H9 (cell line): ENCODE data around the gene DAPK2. TPM values are rescaled to one million over a fixed set of nuclear protein-coding genes. Genes with fewer than 3 reads are reported as not detected.

Experiments
- DNase-seq: peaks from one replicate; pipeline ENCODE4 v3.0.0-alpha.2; 2017
- H2AFZ ChIP-seq: one replicate; pipeline ENCODE4 v1.6.1; 2013; ENCODE audit warnings: mild to moderate bottlenecking, low read length, control low read depth, moderate library complexity
- H2AK5ac ChIP-seq: 2 replicates; pipeline ENCODE4 v1.6.1; 2013; ENCODE audit warnings: low read length, control low read depth, mixed read lengths; ENCODE audit not compliant: insufficient read length
- H2BK120ac ChIP-seq: one replicate; pipeline ENCODE4 v1.6.1; 2013; ENCODE audit warnings: low read depth, mild to moderate bottlenecking, low read length, control low read depth, inconsistent platforms; ENCODE audit not compliant: poor library complexity, severe bottlenecking
- H2BK12ac ChIP-seq: 2 replicates; pipeline ENCODE4 v1.6.1; 2013; ENCODE audit warnings: low read length, control low read depth, mixed read lengths, low read depth; ENCODE audit not compliant: insufficient read length
- H2BK15ac ChIP-seq: 2 replicates; pipeline ENCODE4 v1.6.1; 2013; ENCODE audit warnings: low read depth, low read length, control low read depth
- H2BK20ac ChIP-seq: one replicate; pipeline ENCODE4 v1.6.1; 2013; ENCODE audit warnings: low read depth, mild to moderate bottlenecking, low read length, control low read depth, inconsistent platforms; ENCODE audit not compliant: poor library complexity, severe bottlenecking
- H2BK5ac ChIP-seq: 2 replicates; pipeline ENCODE4 v1.6.1; 2013; ENCODE audit warnings: low read length, control low read depth, mixed read lengths; ENCODE audit not compliant: insufficient read length
- H3K14ac ChIP-seq: 2 replicates; pipeline ENCODE4 v1.6.1; 2013; ENCODE audit warnings: low read length, control low read depth; ENCODE audit not compliant: insufficient read depth
- H3K18ac ChIP-seq: 2 replicates; pipeline ENCODE4 v1.6.1; 2013; ENCODE audit warnings: low read depth, mild to moderate bottlenecking, mixed read lengths, low read length, control low read depth; ENCODE audit not compliant: insufficient read length
- H3K23ac ChIP-seq: 2 replicates; pipeline ENCODE4 v1.6.1; 2013; ENCODE audit warnings: low read length, control low read depth, mixed read lengths, low read depth; ENCODE audit not compliant: insufficient read length
- H3K23me2 ChIP-seq: 2 replicates; pipeline ENCODE4 v1.6.1; 2013; ENCODE audit warnings: low read depth, mild to moderate bottlenecking, mixed read lengths, low read length, control low read depth; ENCODE audit not compliant: insufficient read length, poor library complexity, severe bottlenecking
- H3K27ac ChIP-seq: 2 replicates; pipeline ENCODE4 v1.5.1; 2013; ENCODE audit warnings: low read length, control low read depth, mixed read lengths, low read depth; ENCODE audit not compliant: insufficient read length
- H3K27me3 ChIP-seq: 2 replicates; pipeline ENCODE4 v1.6.1; 2013; ENCODE audit warnings: low read length, control low read depth, inconsistent platforms; ENCODE audit not compliant: insufficient read depth
- H3K4ac ChIP-seq: 2 replicates; pipeline ENCODE4 v1.6.1; 2013; ENCODE audit warnings: low read depth, mild to moderate bottlenecking, control low read depth, inconsistent platforms, low read length, moderate library complexity
- H3K4me1 ChIP-seq: 2 replicates; pipeline ENCODE4 v1.6.1; 2013; ENCODE audit warnings: low read length, control low read depth, inconsistent platforms; ENCODE audit not compliant: insufficient read depth
- H3K4me2 ChIP-seq: 2 replicates; pipeline ENCODE4 v1.6.1; 2013; ENCODE audit warnings: low read length, control low read depth, mixed read lengths; ENCODE audit not compliant: insufficient read length, insufficient read depth
- H3K56ac ChIP-seq: 2 replicates; pipeline ENCODE4 v1.6.1; 2013; ENCODE audit warnings: low read depth, mild to moderate bottlenecking, mixed read lengths, low read length, control low read depth; ENCODE audit not compliant: insufficient read length
- H3K79me1 ChIP-seq: 2 replicates; pipeline ENCODE4 v1.6.1; 2013; ENCODE audit warnings: low read depth, mild to moderate bottlenecking, moderate library complexity, low read length, control low read depth, inconsistent platforms; ENCODE audit not compliant: insufficient read depth, poor library complexity, severe bottlenecking
- H3K79me2 ChIP-seq: 2 replicates; pipeline ENCODE4 v1.6.1; 2013; ENCODE audit warnings: low read length, control low read depth, inconsistent platforms; ENCODE audit not compliant: insufficient read depth
- H3K9ac ChIP-seq: 2 replicates; pipeline ENCODE4 v1.6.1; 2013; ENCODE audit warnings: low read length, control low read depth, mixed read lengths; ENCODE audit not compliant: insufficient read length; ENCODE audit errors: extremely low read depth
- H3K9me3 ChIP-seq: one replicate; pipeline ENCODE4 v1.6.1; 2013; ENCODE audit warnings: low read depth, low read length, inconsistent platforms; ENCODE audit not compliant: control insufficient read depth
- H3T11ph ChIP-seq: one replicate; pipeline ENCODE4 v1.6.1; 2013; ENCODE audit warnings: mild to moderate bottlenecking, low read length, control low read depth, inconsistent platforms
- H4K20me1 ChIP-seq: one replicate; pipeline ENCODE4 v1.6.1; 2013; ENCODE audit not compliant: control insufficient read depth, insufficient read length, insufficient read depth
- H4K5ac ChIP-seq: 2 replicates; pipeline ENCODE4 v1.6.1; 2013; ENCODE audit warnings: low read depth, mild to moderate bottlenecking, mixed read lengths, low read length, control low read depth; ENCODE audit not compliant: insufficient read length
- H4K8ac ChIP-seq: replicated peaks from 2 replicates; pipeline ENCODE4 v1.6.1; 2013; ENCODE audit warnings: low read length, control low read depth, mixed read lengths, low read depth; ENCODE audit not compliant: insufficient read length
- H4K91ac ChIP-seq: 2 replicates; pipeline ENCODE4 v1.6.1; 2013; ENCODE audit warnings: low read depth, mild to moderate bottlenecking, moderate library complexity, mixed read lengths, low read length, control low read depth; ENCODE audit not compliant: insufficient read length
- H3K27ac Mint-ChIP-seq, 3 experiments: 2 replicates in 2 of 3; 3 replicates in 1 of 3; pipeline ENCODE4 v1.8.0; 2020 to 2021; ENCODE audit warnings: mixed read lengths in 3 of 3, mild to moderate bottlenecking in 1 of 3, moderate library complexity in 1 of 3
- H3K27me3 Mint-ChIP-seq: 2 replicates; pipeline ENCODE4 v1.8.0; 2021; ENCODE audit warnings: low read depth, mild to moderate bottlenecking, moderate library complexity, mixed read lengths
- H3K36me3 Mint-ChIP-seq, 3 experiments: 2 replicates in 2 of 3; 3 replicates in 1 of 3; pipeline ENCODE4 v1.8.0; 2020 to 2021; ENCODE audit warnings: low read depth in 3 of 3, mixed read lengths in 3 of 3; ENCODE audit not compliant: insufficient read depth in 1 of 3
- H3K4me1 Mint-ChIP-seq, 2 experiments: 2 replicates each; pipeline ENCODE4 v1.8.0; 2020; ENCODE audit warnings: mixed read lengths in 2 of 2
- H3K4me3 Mint-ChIP-seq, 2 experiments: 2 replicates in 1 of 2; 3 replicates in 1 of 2; pipeline ENCODE4 v1.8.0; 2020 to 2021; ENCODE audit warnings: mild to moderate bottlenecking in 2 of 2, mixed read lengths in 2 of 2, moderate library complexity in 1 of 2
- H3K9me3 Mint-ChIP-seq, 2 experiments: 2 replicates in 1 of 2; 3 replicates in 1 of 2; pipeline ENCODE4 v1.8.0; 2020; ENCODE audit warnings: mild to moderate bottlenecking in 2 of 2, mixed read lengths in 2 of 2, moderate library complexity in 1 of 2
- WGBS: extraction: QIAGEN DNeasy Blood & Tissue Kit; methylation state at CpG from one replicate; pipeline ENCODE4 v1.1.7; 2013; ENCODE audit warnings: missing lambda C conversion rate, low lambda C conversion rate, mixed read lengths; ENCODE audit not compliant: insufficient read length; ENCODE audit errors: extremely low coverage; 5-methylcytosine and 5-hydroxymethylcytosine counted together
- total RNA-seq: library from RNA; stranded (reverse); gene quantifications from 2 replicates; pipeline ENCODE4 v1.2.1, GENCODE V29; 2021
- TF ChIP-seq, protein P1 (sequence below): fragments of 200-600 bp; sonication (generic); conservative IDR thresholded peaks from 3 replicates; pipeline ENCODE4 v1.8.0; 2021; ENCODE audit warnings: antibody characterized with exemption, mild to moderate bottlenecking

Gene DAPK2
- total RNA-seq, 1 experiment from 2014 or later = 3.5 TPM

DNA sequence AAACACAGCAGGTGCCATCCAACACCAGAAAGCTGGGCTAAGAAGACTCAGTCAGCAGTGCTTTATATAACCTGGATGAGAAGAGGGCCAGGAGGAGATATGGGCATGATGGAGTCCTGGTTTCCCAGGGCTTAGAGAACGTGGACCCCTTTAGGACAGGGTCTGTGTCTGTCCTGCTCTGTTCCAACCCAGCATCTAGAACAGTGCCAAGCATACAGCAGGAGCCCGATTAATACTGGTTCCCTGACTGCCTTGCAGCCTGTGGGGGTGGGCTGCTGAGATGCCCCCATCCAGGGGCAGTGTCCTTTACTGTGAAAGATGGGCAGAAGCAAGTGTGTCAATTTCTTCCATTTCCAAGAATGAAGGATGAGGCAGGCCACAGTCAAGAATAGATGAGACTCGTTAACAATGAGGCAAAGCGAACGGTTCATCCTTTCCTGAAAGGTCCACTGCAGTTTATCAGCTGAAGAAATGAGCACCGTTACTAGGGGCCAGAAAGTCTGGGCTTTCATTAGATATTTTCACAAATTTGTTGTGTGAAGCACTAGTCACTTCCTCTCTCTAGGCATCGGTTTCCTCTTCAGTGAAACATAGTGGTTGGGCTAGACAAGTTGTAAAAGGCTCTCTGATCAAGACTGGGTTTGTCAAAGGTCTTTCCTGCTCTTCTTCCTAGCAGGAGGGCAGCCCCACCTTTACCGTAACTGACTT is 140.6 kb downstream of the DAPK2 start:
- Mint-ChIP-seq H3K4me3 (no peak overlapping the region), H3K36me3 (peaks cover 0 to 3% (median 0%) of the 10 kb centered on the region in 3 experiments; a peak in 1 of 7 replicates), H3K4me1 (peaks cover 30 to 42% of the 10 kb centered on the region in 2 experiments), H3K27ac (no peak overlapping the region), H3K9me3 (no peaks in the 10 kb centered on the region), H3K27me3 (no peaks in the 10 kb centered on the region)
- Histone ChIP-seq H2BK15ac (no peak overlapping the region), H2BK12ac (no peak overlapping the region), H3K27me3 (no peaks in the 10 kb centered on the region), H3K18ac (no peak overlapping the region), H3K4ac (no peak overlapping the region), H4K91ac (no peak overlapping the region), H4K8ac (no peak overlapping the region), H3K14ac (no peak overlapping the region; the same call in 1 of the 2 replicates), H3T11ph (no peak overlapping the region), H2AFZ (no peak overlapping the region), H3K9me3 (no peaks in the 10 kb centered on the region), H3K79me1 (no peaks in the 10 kb centered on the region), H2BK120ac (no peak overlapping the region), H2BK20ac (no peak overlapping the region), H3K27ac (no peak overlapping the region), H3K56ac (no peak overlapping the region), H3K79me2 (no peaks in the 10 kb centered on the region), H3K4me2 (no peak overlapping the region), H4K20me1 (no peaks in the 10 kb centered on the region), H4K5ac (no peak overlapping the region), H3K9ac (no peak overlapping the region), H2BK5ac (no peak overlapping the region), H3K23ac (no peak overlapping the region), H2AK5ac (no peak overlapping the region), H3K4me1 (no peaks in the 10 kb centered on the region), H3K23me2 (no peaks in the 10 kb centered on the region)
- DNase-seq = no peak
- no CpG with 5 or more reads among the region's 8 CpGs for WGBS
- TF ChIP-seq, protein P1, sequence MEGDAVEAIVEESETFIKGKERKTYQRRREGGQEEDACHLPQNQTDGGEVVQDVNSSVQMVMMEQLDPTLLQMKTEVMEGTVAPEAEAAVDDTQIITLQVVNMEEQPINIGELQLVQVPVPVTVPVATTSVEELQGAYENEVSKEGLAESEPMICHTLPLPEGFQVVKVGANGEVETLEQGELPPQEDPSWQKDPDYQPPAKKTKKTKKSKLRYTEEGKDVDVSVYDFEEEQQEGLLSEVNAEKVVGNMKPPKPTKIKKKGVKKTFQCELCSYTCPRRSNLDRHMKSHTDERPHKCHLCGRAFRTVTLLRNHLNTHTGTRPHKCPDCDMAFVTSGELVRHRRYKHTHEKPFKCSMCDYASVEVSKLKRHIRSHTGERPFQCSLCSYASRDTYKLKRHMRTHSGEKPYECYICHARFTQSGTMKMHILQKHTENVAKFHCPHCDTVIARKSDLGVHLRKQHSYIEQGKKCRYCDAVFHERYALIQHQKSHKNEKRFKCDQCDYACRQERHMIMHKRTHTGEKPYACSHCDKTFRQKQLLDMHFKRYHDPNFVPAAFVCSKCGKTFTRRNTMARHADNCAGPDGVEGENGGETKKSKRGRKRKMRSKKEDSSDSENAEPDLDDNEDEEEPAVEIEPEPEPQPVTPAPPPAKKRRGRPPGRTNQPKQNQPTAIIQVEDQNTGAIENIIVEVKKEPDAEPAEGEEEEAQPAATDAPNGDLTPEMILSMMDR = no peak
